ENCODE data around the gene PAX7.

PAX7 gene

GRCh38 chr1:18795002-18795689 is 164.5 kb downstream of the PAX7 start:
- DNase-seq (ENCODE audit: low read depth in 1 of 2, low spot score in 1 of 2), result no peak
- Histone ChIP-seq H3K4me3 (replicated peaks; ENCODE audit: insufficient read depth, low read length) (no peak overlapping the region), H3K27me3 (ENCODE audit: insufficient read depth, poor library complexity, severe bottlenecking) (no peaks in the 10 kb centered on the region)

GRCh38 chr1:18796950-18797349 is 166.3 kb downstream of the PAX7 start:
- H3K27me3 ChIP-seq (ENCODE audit: insufficient read depth, poor library complexity, severe bottlenecking), result no peaks in the 10 kb centered on the region
- no peak for DNase-seq (ENCODE audit: low read depth in 1 of 2, low spot score in 1 of 2)
- no peak overlapping the region for H3K4me3 ChIP-seq (replicated peaks; ENCODE audit: insufficient read depth, low read length)
- no peak overlapping the region for H3K27ac ChIP-seq (replicated peaks)
- TF ChIP-seq CTCF (IDR thresholded peaks at IDR 0.05; ENCODE audit: insufficient read depth, low read length) (no peak), GABPA (IDR thresholded peaks at IDR 0.05; ENCODE audit: low read depth) (no peak)

More at GRCh38 chr1:18795002-18795689, 164.5 kb downstream of the PAX7 start:
- H3K27ac ChIP-seq (replicated peaks), result no peak overlapping the region
- TF ChIP-seq SPI1 (IDR thresholded peaks at IDR 0.05; ENCODE audit: borderline replicate concordance, low read depth) (no peak), POLR2AphosphoS5 (IDR thresholded peaks at IDR 0.05; ENCODE audit: low read depth) (no peak), GABPA (IDR thresholded peaks at IDR 0.05; ENCODE audit: low read depth) (no peak), REST (IDR thresholded peaks at IDR 0.05; ENCODE audit: insufficient replicate concordance, low read depth) (no peak), CTCF (IDR thresholded peaks at IDR 0.05; ENCODE audit: insufficient read depth, low read length) (no peak)

All from HL-60 (cell line).